ENCODE measurements around the gene TBL1X. TPM values are rescaled to one million over a fixed set of nuclear protein-coding genes. Genes with fewer than 3 reads are reported as not detected.

The TBL1X gene
- total and polyA plus RNA-seq, 12 donors = 1.8 to 14.1 (median 9.8) TPM

GRCh38 chrX:9595174-9595573, 130.3 kb downstream of the TBL1X start:
- DNase-seq (no peak), ATAC-seq (no peak)
- 58 to 69% methylated on average over 5 of the region's 5 CpGs for WGBS, 2 donors
- Histone ChIP-seq H3K4me3 (no peak overlapping the region), H3K27me3 (no peaks in the 10 kb centered on the region), H3K9me3 (peaks cover 0 to 11% (median 0%) of the 10 kb centered on the region in 11 donors), H3K36me3 (no peaks in the 10 kb centered on the region), H3K4me1 (no peaks in the 10 kb centered on the region), H3K27ac (no peak overlapping the region)
- intact Hi-C loops (cut with DNase I) = no loop called here
- no peak for TF ChIP-seq CTCF (IDR thresholded peaks at IDR 0.05)

- Histone ChIP-seq H3K4me1 (no peaks in the 10 kb centered on the region), H3K9me3 (peaks cover 0 to 8% (median 0%) of the 10 kb centered on the region in 11 donors), H3K27ac (no peak overlapping the region), H3K27me3 (no peaks in the 10 kb centered on the region), H3K4me3 (no peak overlapping the region), H3K36me3 (no peaks in the 10 kb centered on the region)
- 94 to 98% methylated on average over 3 of the region's 3 CpGs for WGBS, 2 donors
- no peak for ATAC-seq
- no peak for TF ChIP-seq CTCF (IDR thresholded peaks at IDR 0.05)
- DNase-seq = no peak
- intact Hi-C loops (cut with DNase I) = no loop called here
These were observed 132.0 kb downstream of the TBL1X start for GRCh38 chrX:9596837-9597236.

GRCh38 chrX:9597361-9598035, 132.6 kb downstream of the TBL1X start:
- 92 to 93% methylated on average over 13 of the region's 13 CpGs for WGBS, 2 donors
- intact Hi-C loops (cut with DNase I) = no loop called here
- no peaks in the 10 kb centered on the region for H3K4me1 ChIP-seq
- H3K4me3 ChIP-seq = no peak overlapping the region
- peaks cover 0 to 1% (median 0%) of the 10 kb centered on the region in 11 donors for H3K9me3 ChIP-seq
- no peak for ATAC-seq
- DNase-seq = no peak
- TF ChIP-seq CTCF (IDR thresholded peaks at IDR 0.05) = no peak
- H3K36me3 ChIP-seq = no peaks in the 10 kb centered on the region
- H3K27me3 ChIP-seq = no peaks in the 10 kb centered on the region
- H3K27ac ChIP-seq = no peak overlapping the region

GRCh38 chrX:9598344-9598743, 133.5 kb downstream of the TBL1X start:
- Histone ChIP-seq H3K27ac (no peak overlapping the region), H3K4me3 (no peak overlapping the region), H3K27me3 (no peaks in the 10 kb centered on the region), H3K36me3 (no peaks in the 10 kb centered on the region), H3K9me3 (no peaks in the 10 kb centered on the region), H3K4me1 (no peaks in the 10 kb centered on the region)
- intact Hi-C loops (cut with DNase I) = no loop called here
- ATAC-seq (peak in 1 of 8 donors; percentile 39), DNase-seq (no peak)
- WGBS, 2 donors = 52 to 54% methylated on average over 7 of the region's 7 CpGs
- no peak for TF ChIP-seq CTCF (IDR thresholded peaks at IDR 0.05)
